Neural crest cell (in vitro differentiated cells): ENCODE measurements around the gene PLXNB2. TPM values are rescaled to one million over a fixed set of nuclear protein-coding genes. Genes with fewer than 3 reads are reported as not detected.
A peak's percentile ranks its signal among the peaks of the same experiment; 100 is the strongest.

ENCODE experiments used
- DNase-seq: peaks from one replicate; pipeline ENCODE4 v3.0.0; 2021; ENCODE audit warnings: low read depth, mixed read lengths, low spot score
- H3K27ac Mint-ChIP-seq: one replicate; pipeline ENCODE4 v1.8.0; 2021; ENCODE audit warnings: mild to moderate bottlenecking, mixed read lengths; ENCODE audit not compliant: unreplicated experiment
- H3K27me3 Mint-ChIP-seq: 2 replicates; pipeline ENCODE4 v1.8.0; 2021; ENCODE audit warnings: low read depth, mild to moderate bottlenecking, mixed read lengths
- H3K36me3 Mint-ChIP-seq: 2 replicates; pipeline ENCODE4 v1.8.0; 2021; ENCODE audit warnings: low read depth, mild to moderate bottlenecking, mixed read lengths
- H3K4me1 Mint-ChIP-seq: 2 replicates; pipeline ENCODE4 v1.8.0; 2021; ENCODE audit warnings: mixed read lengths
- H3K4me3 Mint-ChIP-seq: one replicate; pipeline ENCODE4 v1.8.0; 2021; ENCODE audit warnings: mild to moderate bottlenecking, mixed read lengths
- H3K9me3 Mint-ChIP-seq: 2 replicates; pipeline ENCODE4 v1.8.0; 2021; ENCODE audit warnings: mixed read lengths
- CTCF ChIP-seq: fragments of 200-600 bp; sonication (generic); conservative IDR thresholded peaks from 2 replicates; pipeline ENCODE4 v1.5.0; 2021; ENCODE audit warnings: antibody characterized with exemption, mild to moderate bottlenecking
- total RNA-seq: library from RNA; stranded (reverse); gene quantifications from 2 replicates; pipeline ENCODE4 v1.2.1, GENCODE V29; 2021

PLXNB2 gene
- total RNA-seq, 1 donor from 2014 or later = 130 TPM

GRCh38 chr22:50300620-50301257 is 6.7 kb downstream of the PLXNB2 start:
- Mint-ChIP-seq H3K9me3 (no peaks in the 10 kb centered on the region), H3K27ac (no peak overlapping the region), H3K27me3 (peaks cover 3% of the 10 kb centered on the region), H3K4me1 (peaks cover 7% of the 10 kb centered on the region), H3K36me3 (no peaks in the 10 kb centered on the region), H3K4me3 (peak overlapping the region; percentile 47)
- no peak for DNase-seq
- TF ChIP-seq CTCF = no peak

- H3K27me3 Mint-ChIP-seq = peaks cover 3% of the 10 kb centered on the region
- no peaks in the 10 kb centered on the region for H3K9me3 Mint-ChIP-seq
- no peak for TF ChIP-seq CTCF
- H3K4me1 Mint-ChIP-seq = peaks cover 10% of the 10 kb centered on the region
- H3K36me3 Mint-ChIP-seq = no peaks in the 10 kb centered on the region
- peak; percentile 61 for DNase-seq
- no peak overlapping the region for H3K4me3 Mint-ChIP-seq
- no peak overlapping the region for H3K27ac Mint-ChIP-seq
Observed at GRCh38 chr22:50299785-50300619, 7.4 kb downstream of the PLXNB2 start.

GRCh38 chr22:50298937-50299784 is 8.3 kb downstream of the PLXNB2 start:
- Mint-ChIP-seq H3K9me3 (no peaks in the 10 kb centered on the region), H3K4me1 (peaks cover 13% of the 10 kb centered on the region), H3K36me3 (no peaks in the 10 kb centered on the region), H3K4me3 (peak overlapping the region; percentile 23), H3K27ac (no peak overlapping the region), H3K27me3 (peaks cover 3% of the 10 kb centered on the region)
- DNase-seq = no peak
- no peak for TF ChIP-seq CTCF

- TF ChIP-seq CTCF = no peak
- Mint-ChIP-seq H3K4me1 (peaks cover 13% of the 10 kb centered on the region), H3K36me3 (no peaks in the 10 kb centered on the region), H3K27ac (no peak overlapping the region), H3K27me3 (peaks cover 3% of the 10 kb centered on the region), H3K4me3 (no peak overlapping the region), H3K9me3 (no peaks in the 10 kb centered on the region)
- no peak for DNase-seq
Observed at GRCh38 chr22:50298266-50298637, 9.2 kb downstream of the PLXNB2 start.

- TF ChIP-seq CTCF = no peak
- H3K4me1 Mint-ChIP-seq = peaks cover 17% of the 10 kb centered on the region
- H3K27me3 Mint-ChIP-seq = peaks cover 3% of the 10 kb centered on the region
- no peak for DNase-seq
- no peak overlapping the region for H3K27ac Mint-ChIP-seq
- peak overlapping the region; percentile 8 for H3K4me3 Mint-ChIP-seq
- H3K9me3 Mint-ChIP-seq = no peaks in the 10 kb centered on the region
- no peaks in the 10 kb centered on the region for H3K36me3 Mint-ChIP-seq
Observed at GRCh38 chr22:50297510-50298265, 9.8 kb downstream of the PLXNB2 start.
